ENCODE data around the gene KEL.

KEL gene

GRCh38 chr7:142896741-142897379 lies 65.3 kb downstream of the KEL start:
- no peak for DNase-seq

GRCh38 chr7:142896151-142896550 lies 66.0 kb downstream of the KEL start:
- DNase-seq: no peak

- DNase-seq: no peak
Measured at GRCh38 chr7:142894985-142895593, 67.1 kb downstream of the KEL start.

GRCh38 chr7:142894112-142894984 lies 67.8 kb downstream of the KEL start:
- DNase-seq: no peak

GRCh38 chr7:142892951-142893350 lies 69.2 kb downstream of the KEL start:
- DNase-seq: no peak

- no peak for DNase-seq
Measured at GRCh38 chr7:142891490-142892082, 70.6 kb downstream of the KEL start.
